ENCODE results near the gene RPL27. TPM values are rescaled to one million over a fixed set of nuclear protein-coding genes. Genes with fewer than 3 reads are reported as not detected.

The RPL27 gene
- total RNA-seq, 2 experiments from 2014 or later: 1,552 to 1,589 TPM

DNA sequence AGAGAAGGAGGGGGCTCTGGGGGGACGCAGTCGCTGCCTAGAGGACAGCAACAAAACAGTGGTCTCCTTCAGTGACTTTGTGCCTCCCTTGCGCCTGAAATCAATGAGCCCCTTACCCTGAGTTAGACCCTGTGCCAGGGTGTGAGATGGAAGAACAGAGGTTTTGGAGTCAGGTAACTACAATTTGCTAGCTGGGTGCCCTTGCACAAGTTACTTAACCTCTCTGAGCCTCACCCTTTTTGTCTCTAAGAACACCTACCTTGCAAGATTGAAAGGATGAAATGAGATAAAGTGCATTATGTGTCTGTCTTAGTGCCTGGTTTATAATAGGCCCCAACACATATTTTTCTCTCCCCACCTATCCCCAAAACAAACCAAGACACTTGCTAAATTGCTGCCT is 36.7 kb downstream of the RPL27 start:
- Mint-ChIP-seq H3K4me1 (ENCODE audit: low read depth) (no peaks in the 10 kb centered on the region), H3K27me3 (no peaks in the 10 kb centered on the region), H3K4me3 (no peak overlapping the region), H3K36me3 (no peaks in the 10 kb centered on the region), H3K9me3 (no peaks in the 10 kb centered on the region), H3K27ac (no peak overlapping the region)
- intact Hi-C loops (cut with micrococcal nuclease): no loop called here
- no peak for DNase-seq
- ChIA-PET CTCF (no interaction called here), POLR2A (no interaction called here)

DNA sequence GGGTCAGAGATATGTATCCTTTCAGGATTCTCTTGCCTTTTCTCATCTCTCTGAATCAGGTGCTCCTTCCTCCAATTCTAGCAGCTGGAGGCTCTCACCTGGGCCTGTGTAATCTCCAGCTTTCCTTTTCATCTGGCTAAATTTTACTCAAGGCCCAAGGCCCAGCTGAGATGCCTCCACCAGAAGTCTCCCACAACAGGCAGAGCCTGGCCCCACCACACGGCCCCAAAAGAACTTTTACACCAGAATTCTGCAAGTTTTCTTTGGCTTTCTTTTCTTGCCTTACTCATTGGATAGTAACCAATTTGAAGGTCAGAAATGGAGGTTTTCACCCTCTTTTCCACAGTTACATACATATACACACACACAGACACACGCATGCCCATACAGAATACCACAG is 41.4 kb downstream of the RPL27 start:
- Mint-ChIP-seq H3K4me3 (no peak overlapping the region), H3K9me3 (no peaks in the 10 kb centered on the region), H3K4me1 (ENCODE audit: low read depth) (no peaks in the 10 kb centered on the region), H3K27ac (no peak overlapping the region), H3K27me3 (no peaks in the 10 kb centered on the region), H3K36me3 (peaks cover 5% of the 10 kb centered on the region)
- ChIA-PET CTCF (no interaction called here), POLR2A (no interaction called here)
- intact Hi-C loops (cut with micrococcal nuclease): no loop called here
- no peak for DNase-seq

GRCh38 chr17:43040655-43041054 is 42.4 kb downstream of the RPL27 start:
- Mint-ChIP-seq H3K4me1 (ENCODE audit: low read depth) (no peaks in the 10 kb centered on the region), H3K9me3 (no peaks in the 10 kb centered on the region), H3K27me3 (no peaks in the 10 kb centered on the region), H3K27ac (no peak overlapping the region), H3K36me3 (peaks cover 9% of the 10 kb centered on the region), H3K4me3 (no peak overlapping the region)
- intact Hi-C loops (cut with micrococcal nuclease): no loop called here
- CTCF ChIA-PET: interaction anchor here (1.1 kb wide), 1 partner anchor 1169 kb away, joined by 3 read pairs; no protein-coding TSS in a partner anchor
- DNase-seq: no peak
- POLR2A ChIA-PET: no interaction called here

DNA sequence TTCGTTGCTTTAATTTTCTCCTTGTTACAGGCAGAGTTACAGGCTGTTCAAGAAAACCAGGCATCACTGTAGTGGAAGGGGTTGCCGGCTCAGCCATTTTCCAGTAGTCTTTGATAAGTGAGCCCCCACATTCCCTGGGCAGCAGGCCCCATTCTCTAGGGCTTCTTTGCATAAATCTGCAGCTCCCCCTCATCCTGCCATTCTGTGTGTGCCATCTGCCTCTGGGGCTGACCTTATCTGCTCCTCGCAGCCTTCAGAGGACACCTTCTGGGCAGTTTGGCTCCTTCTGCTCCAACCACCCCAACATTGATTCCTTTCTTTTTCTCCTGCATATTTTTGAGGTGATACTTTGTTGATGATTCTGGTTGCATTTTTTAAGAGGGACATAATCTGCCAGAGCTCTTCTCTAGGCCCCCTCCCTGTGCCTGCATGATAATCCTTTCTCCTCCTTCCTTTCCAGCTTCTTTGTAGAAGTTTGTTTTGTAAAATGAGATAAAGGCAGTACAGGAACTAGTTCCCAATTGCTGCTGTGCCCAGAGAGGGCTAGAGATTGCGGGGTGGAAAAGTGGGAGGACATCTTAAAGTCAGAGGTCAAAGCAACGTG is 43.9 kb downstream of the RPL27 start:
- CTCF ChIA-PET: no interaction called here
- no peaks in the 10 kb centered on the region for H3K9me3 Mint-ChIP-seq

GRCh38 chr17:43043307-43043706 is 45.1 kb downstream of the RPL27 start:
- Mint-ChIP-seq H3K9me3 (no peaks in the 10 kb centered on the region), H3K36me3 (peaks cover 16% of the 10 kb centered on the region), H3K27me3 (no peaks in the 10 kb centered on the region), H3K4me1 (ENCODE audit: low read depth) (no peaks in the 10 kb centered on the region), H3K27ac (no peak overlapping the region), H3K4me3 (no peak overlapping the region)
- POLR2A ChIA-PET: no interaction called here
- no peak for DNase-seq
- intact Hi-C loops (cut with micrococcal nuclease): no loop called here
- CTCF ChIA-PET: interaction anchor here (1.4 kb wide), 1 partner anchor 46 kb away, joined by 3 read pairs; no protein-coding TSS in a partner anchor

More for the DNA sequence above, 43.9 kb downstream of the RPL27 start:
- H3K4me1 Mint-ChIP-seq (ENCODE audit: low read depth): no peaks in the 10 kb centered on the region
- no peak overlapping the region for H3K27ac Mint-ChIP-seq
- intact Hi-C loops (cut with micrococcal nuclease): no loop called here
- no peak for DNase-seq
- H3K36me3 Mint-ChIP-seq: peaks cover 12% of the 10 kb centered on the region
- POLR2A ChIA-PET: no interaction called here
- H3K27me3 Mint-ChIP-seq: no peaks in the 10 kb centered on the region
- H3K4me3 Mint-ChIP-seq: no peak overlapping the region

- H3K27me3 Mint-ChIP-seq: no peaks in the 10 kb centered on the region
- ChIA-PET CTCF (interaction anchor here (0.8 to 1.4 kb wide), 2 partner anchors 47 to 151 kb away, joined by 3 read pairs; no protein-coding TSS in a partner anchor), POLR2A (no interaction called here)
- intact Hi-C loops (cut with micrococcal nuclease): no loop called here
- H3K4me1 Mint-ChIP-seq (ENCODE audit: low read depth): no peaks in the 10 kb centered on the region
- DNase-seq: no peak
- peaks cover 16% of the 10 kb centered on the region for H3K36me3 Mint-ChIP-seq
- no peaks in the 10 kb centered on the region for H3K9me3 Mint-ChIP-seq
- H3K27ac Mint-ChIP-seq: no peak overlapping the region
- no peak overlapping the region for H3K4me3 Mint-ChIP-seq
Observed at GRCh38 chr17:43044024-43044423, 45.8 kb downstream of the RPL27 start.

- DNase-seq: no peak
- Mint-ChIP-seq H3K4me1 (ENCODE audit: low read depth) (no peaks in the 10 kb centered on the region), H3K4me3 (no peak overlapping the region), H3K9me3 (no peaks in the 10 kb centered on the region), H3K27me3 (no peaks in the 10 kb centered on the region), H3K27ac (no peak overlapping the region), H3K36me3 (peaks cover 51% of the 10 kb centered on the region)
- ChIA-PET CTCF (no interaction called here), POLR2A (no interaction called here)
- intact Hi-C loops (cut with micrococcal nuclease): no loop called here
Observed at GRCh38 chr17:43051969-43052368, 53.8 kb downstream of the RPL27 start.

Other genes starting within 250 kb of the RPL27 start
- gene RAMP2, start 237.2 kb upstream of the RPL27 start, total RNA-seq: not detected
- gene VPS25, start 225.0 kb upstream of the RPL27 start, total RNA-seq: 10 to 100 TPM; 57.5 to 58.6 TPM
- gene WNK4, start 217.8 kb upstream of the RPL27 start, total RNA-seq: under 1 TPM; 0.10 to 0.15 TPM
- 10 to 100 TPM; 31.8 to 36.6 TPM for gene COA3, start 199.7 kb upstream of the RPL27 start, total RNA-seq
- gene CNTD1, start 199.6 kb upstream of the RPL27 start, total RNA-seq: not detected
- gene BECN1, start 174.1 kb upstream of the RPL27 start, total RNA-seq: 10 to 100 TPM; 72.7 to 77.4 TPM
- gene PSME3, start 165.0 kb upstream of the RPL27 start, total RNA-seq: 100 to 1,000 TPM; 111 to 116 TPM
- gene AOC2, start 153.8 kb upstream of the RPL27 start, total RNA-seq: 1 to 10 TPM; 1.7 to 2.0 TPM
- 1 to 10 TPM; 1.6 to 2.0 TPM for gene AOC3, start 147.2 kb upstream of the RPL27 start, total RNA-seq
- not detected for gene G6PC1, start 97.6 kb upstream of the RPL27 start, total RNA-seq
- gene AARSD1, start 34.0 kb upstream of the RPL27 start, total RNA-seq: 10 to 100 TPM; 38.7 to 43.1 TPM
- under 1 TPM; 0.53 to 0.64 TPM for gene PTGES3L, start 18.3 kb upstream of the RPL27 start, total RNA-seq
- 10 to 100 TPM in 1 of 2 experiments, 1 to 10 TPM in 1; 10.0 to 11.5 TPM for gene RUNDC1, start 17.9 kb upstream of the RPL27 start, total RNA-seq
- 10 to 100 TPM; 66.0 to 68.6 TPM for gene IFI35, start 8.4 kb downstream of the RPL27 start, total RNA-seq
- gene VAT1, start 24.0 kb downstream of the RPL27 start, total RNA-seq: 10 to 100 TPM; 45.3 to 49.6 TPM
- gene RND2, start 26.8 kb downstream of the RPL27 start, total RNA-seq: under 1 TPM in 1 of 2 experiments, not detected in 1; 0.07 TPM
- 100 to 1,000 TPM in 1 of 2 experiments, 10 to 100 TPM in 1; 92.8 to 103 TPM for gene BRCA1, start 126.9 kb downstream of the RPL27 start, total RNA-seq
- gene NBR1, start 172.8 kb downstream of the RPL27 start, total RNA-seq: 10 to 100 TPM; 62.0 to 65.9 TPM
- gene TMEM106A, start 213.5 kb downstream of the RPL27 start, total RNA-seq: 10 to 100 TPM; 10.1 to 10.4 TPM
- not detected for gene CCDC200, start 230.2 kb downstream of the RPL27 start, total RNA-seq
- 1,000 to 10,000 TPM; 5,509 to 5,687 TPM for gene RNU2-1, start 235.6 kb downstream of the RPL27 start, total RNA-seq

Data from activated CD4-positive, alpha-beta memory T cell treated with anti-CD3 and anti-CD28 coated beads for 36 hours (primary cell).